Peyer's patch (tissue), 4 donors: Measurements from ENCODE around the gene IL22RA1. TPM values are rescaled to one million over a fixed set of nuclear protein-coding genes. Genes with fewer than 3 reads are reported as not detected.

Experiments used
- DNase-seq, 3 donors: peaks; one replicate each; pipeline ENCODE4 v3.0.0-alpha.2; 2017 to 2019
- H3K27ac ChIP-seq, 4 donors: fragments of 200-600 bp; sonication (generic); one replicate each; pipeline ENCODE4 v1.5.1; 2016 to 2019
- H3K27me3 ChIP-seq, 2 donors: fragments of 200-600 bp; sonication (generic); one replicate each; pipeline ENCODE4 v1.5.1; 2019
- H3K36me3 ChIP-seq, 3 donors: fragments of 200-600 bp; sonication (generic); one replicate each; pipeline ENCODE4 v1.5.1; 2016 to 2019
- H3K4me1 ChIP-seq, 4 donors: fragments of 200-600 bp; sonication (generic); one replicate each; pipeline ENCODE4 v1.5.1; 2016 to 2019
- H3K4me3 ChIP-seq, 4 donors: fragments of 200-600 bp; sonication (generic); 1 replicate in 3 of 4; 2 replicates in 1 of 4; pipeline ENCODE4 v1.5.1; 2016 to 2019; ENCODE audit warnings: mild to moderate bottlenecking in 1 of 4
- H3K9me3 ChIP-seq, 4 donors: fragments of 200-600 bp; sonication (generic); one replicate each; pipeline ENCODE4 v1.5.1; 2016 to 2019; ENCODE audit warnings: mild to moderate bottlenecking in 1 of 4
- CTCF ChIP-seq, 6 experiments: fragments of 450-650 bp in 4 of 6; fragments of 200-600 bp in 2 of 6; sonication (generic) in 1 of 6; IDR thresholded peaks; one replicate each; pipeline ENCODE4 v1.5.1; 2017 to 2019; ENCODE audit warnings: antibody characterized with exemption in 6 of 6, mild to moderate bottlenecking in 3 of 6, moderate library complexity in 1 of 6
- POLR2A ChIP-seq, 2 donors: fragments of 450-650 bp; IDR thresholded peaks; one replicate each; pipeline ENCODE4 v1.5.1; 2017; ENCODE audit warnings: antibody characterized with exemption in 2 of 2, mild to moderate bottlenecking in 2 of 2, moderate library complexity in 2 of 2
- total RNA-seq, 4 donors: library from RNA; depleted of rRNA; stranded (reverse); fragments of >200 nt; gene quantifications; one replicate each; pipeline ENCODE4 v1.1.0, GENCODE V29; 2016

IL22RA1 gene
- total RNA-seq, 4 donors from 2014 or later: 9.9 to 87.9 (median 74.5) TPM

GRCh38 chr1:24180676-24181075 lies 37.7 kb upstream of the IL22RA1 start:
- Histone ChIP-seq H3K27me3 (no peaks in the 10 kb centered on the region), H3K4me1 (peaks cover 0 to 2% (median under 1%) of the 10 kb centered on the region in 4 donors), H3K27ac (no peak overlapping the region), H3K4me3 (no peak overlapping the region), H3K9me3 (no peaks in the 10 kb centered on the region), H3K36me3 (no peaks in the 10 kb centered on the region)
- DNase-seq: peak in 1 of 3 donors; percentile 36
- TF ChIP-seq CTCF (IDR thresholded peaks at IDR 0.05) (no peak), POLR2A (IDR thresholded peaks at IDR 0.05) (no peak)

GRCh38 chr1:24179251-24179840 lies 36.4 kb upstream of the IL22RA1 start:
- no peaks in the 10 kb centered on the region for H3K9me3 ChIP-seq
- TF ChIP-seq CTCF (IDR thresholded peaks at IDR 0.05): no peak
- no peak for TF ChIP-seq POLR2A (IDR thresholded peaks at IDR 0.05)
- no peak overlapping the region for H3K4me3 ChIP-seq
- peaks cover 0 to 12% (median 3%) of the 10 kb centered on the region in 4 donors for H3K4me1 ChIP-seq
- DNase-seq: peak in 1 of 3 donors; percentile 26
- H3K27ac ChIP-seq: no peak overlapping the region
- H3K36me3 ChIP-seq: no peaks in the 10 kb centered on the region
- H3K27me3 ChIP-seq: no peaks in the 10 kb centered on the region

GRCh38 chr1:24178407-24178806 lies 35.5 kb upstream of the IL22RA1 start:
- no peak for DNase-seq
- H3K27me3 ChIP-seq: no peaks in the 10 kb centered on the region
- H3K27ac ChIP-seq: no peak overlapping the region
- H3K4me1 ChIP-seq: peaks cover 0 to 12% (median 3%) of the 10 kb centered on the region in 4 donors
- TF ChIP-seq POLR2A (IDR thresholded peaks at IDR 0.05) (no peak), CTCF (IDR thresholded peaks at IDR 0.05) (no peak)
- H3K4me3 ChIP-seq: no peak overlapping the region
- no peaks in the 10 kb centered on the region for H3K9me3 ChIP-seq
- H3K36me3 ChIP-seq: no peaks in the 10 kb centered on the region

- Histone ChIP-seq H3K4me1 (peaks cover 0 to 12% (median 3%) of the 10 kb centered on the region in 4 donors), H3K9me3 (no peaks in the 10 kb centered on the region), H3K27ac (no peak overlapping the region), H3K4me3 (no peak overlapping the region), H3K36me3 (no peaks in the 10 kb centered on the region), H3K27me3 (no peaks in the 10 kb centered on the region)
- DNase-seq: peak in 1 of 3 donors; percentile 22
- TF ChIP-seq CTCF (IDR thresholded peaks at IDR 0.05): no peak
- TF ChIP-seq POLR2A (IDR thresholded peaks at IDR 0.05): no peak
Observed at GRCh38 chr1:24177161-24177560, 34.2 kb upstream of the IL22RA1 start.

- no peaks in the 10 kb centered on the region for H3K9me3 ChIP-seq
- peak in 1 of 3 donors; percentile 48 for DNase-seq
- peak overlapping the region in 2 of 4 donors; percentile 52 to 87 for H3K27ac ChIP-seq
- H3K4me1 ChIP-seq: peaks cover 0 to 12% (median 3%) of the 10 kb centered on the region in 4 donors
- H3K27me3 ChIP-seq: no peaks in the 10 kb centered on the region
- no peak for TF ChIP-seq POLR2A (IDR thresholded peaks at IDR 0.05)
- no peak for TF ChIP-seq CTCF (IDR thresholded peaks at IDR 0.05)
- H3K36me3 ChIP-seq: no peaks in the 10 kb centered on the region
- no peak overlapping the region for H3K4me3 ChIP-seq
Observed at GRCh38 chr1:24175033-24175755, 32.3 kb upstream of the IL22RA1 start.
